ENCODE results near the gene CHADL.
A peak's percentile ranks its signal among the peaks of the same experiment; 100 is the strongest.

Gene CHADL

DNA sequence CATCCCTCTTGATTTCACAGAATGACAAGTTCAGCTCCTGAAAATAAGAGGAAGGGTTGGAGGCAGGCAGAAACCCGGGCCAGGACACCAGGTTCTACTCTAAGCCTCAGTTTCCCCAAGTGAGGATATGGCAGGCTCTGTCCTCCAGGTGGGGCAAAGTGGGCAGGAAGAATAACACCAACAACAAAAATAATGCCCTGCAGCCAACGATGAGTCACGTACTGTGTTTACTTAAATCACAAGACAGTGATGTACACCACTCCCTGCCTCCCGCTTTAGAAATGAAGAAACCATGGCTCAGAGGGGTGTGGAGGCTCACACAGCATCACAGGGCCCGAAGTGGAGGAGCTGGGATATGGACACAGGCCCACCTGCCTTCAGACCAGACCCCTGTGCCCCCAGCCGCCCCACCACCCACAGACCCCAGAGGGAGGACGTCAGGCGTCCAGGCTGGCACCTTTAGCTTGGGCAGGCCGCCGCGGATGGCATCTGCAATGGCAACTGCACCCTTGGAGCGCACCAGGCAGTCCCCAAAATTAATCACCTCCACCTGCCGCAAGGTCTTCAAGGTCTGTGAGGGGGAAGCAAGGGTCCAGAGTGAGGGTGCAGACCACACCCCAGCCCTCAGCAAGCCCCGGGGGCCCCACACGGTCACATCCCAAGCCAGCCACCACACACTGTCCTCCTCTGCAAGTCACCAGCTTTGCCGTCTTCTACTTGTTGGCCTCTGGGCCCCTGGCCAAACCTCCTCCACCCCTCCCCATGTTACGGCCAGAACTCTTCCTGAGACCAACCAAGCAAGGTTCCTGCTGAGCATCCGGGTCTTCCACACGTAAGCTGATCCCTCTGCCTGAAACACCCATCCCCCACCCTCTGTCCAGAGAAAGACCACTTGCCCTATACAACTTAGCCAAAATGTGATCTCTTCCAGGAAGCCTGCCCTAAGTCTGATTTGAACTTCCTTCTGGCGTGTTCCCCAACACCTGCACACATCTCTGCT lies 15.8 kb upstream of the CHADL start:
- no peak for DNase-seq (ENCODE audit: low read depth in 2 of 2, low spot score in 1 of 2)

DNA sequence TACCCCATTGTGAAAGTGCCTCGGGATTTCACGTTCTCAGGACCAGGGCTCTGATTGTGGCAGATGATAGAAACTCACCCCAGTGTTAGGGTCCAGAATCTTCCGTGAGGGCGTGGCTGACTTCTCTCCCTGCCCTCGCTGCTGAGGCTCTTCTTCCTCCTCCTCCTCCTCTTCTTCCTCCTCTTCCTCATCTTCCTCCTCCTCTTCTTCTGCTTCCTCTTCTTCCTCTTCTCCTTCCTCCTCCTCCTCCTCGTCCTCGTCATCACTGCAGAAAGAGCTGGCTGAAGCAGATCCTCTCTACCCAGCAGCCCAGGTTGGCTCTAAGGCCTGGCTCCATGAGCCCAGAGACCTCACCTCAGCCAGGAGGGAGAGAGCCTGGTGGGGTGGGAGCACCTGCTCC lies 13.5 kb upstream of the CHADL start:
- DNase-seq (ENCODE audit: low read depth in 2 of 2, low spot score in 1 of 2): no peak

DNA sequence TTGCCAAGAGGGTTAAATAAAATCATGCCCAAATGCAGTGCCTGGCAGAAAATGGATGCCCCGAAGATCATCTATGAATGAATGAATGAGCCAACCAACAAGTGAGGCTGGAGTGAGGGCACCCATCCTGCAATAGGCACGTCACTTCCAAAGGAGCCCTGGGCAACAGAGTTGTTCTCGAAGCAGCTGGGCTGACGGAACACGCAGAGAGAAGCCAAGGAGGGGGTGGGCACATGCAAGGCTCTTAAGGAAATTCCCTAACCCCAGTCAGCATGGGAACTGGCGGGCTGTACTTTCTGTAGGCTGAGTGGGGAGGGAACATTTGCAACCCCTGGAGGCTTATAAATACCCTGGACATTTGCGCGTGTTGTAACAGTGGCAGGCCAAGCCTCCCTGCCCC lies 11.6 kb upstream of the CHADL start:
- DNase-seq (ENCODE audit: low read depth in 2 of 2, low spot score in 1 of 2): no peak

DNA sequence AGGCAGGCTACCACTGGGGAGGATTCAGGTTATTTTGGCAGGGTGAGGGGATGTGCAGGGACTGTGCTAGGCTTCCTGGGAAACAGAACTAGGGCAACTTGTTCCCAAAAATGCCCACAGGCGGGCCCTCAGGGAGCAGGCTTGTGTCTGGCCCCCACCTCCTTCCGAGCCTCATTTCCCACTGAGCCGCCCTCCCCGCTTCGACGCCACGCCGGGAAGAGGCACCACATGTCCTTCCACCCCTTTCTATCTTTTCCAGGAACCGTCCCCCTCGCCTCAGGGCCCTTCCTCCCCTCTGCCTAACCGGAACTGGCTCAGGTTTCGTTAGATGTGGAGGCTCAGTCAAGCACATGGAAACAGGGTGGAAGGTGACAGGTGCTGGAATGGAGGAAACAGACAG lies 9.4 kb upstream of the CHADL start:
- DNase-seq (ENCODE audit: low read depth in 2 of 2, low spot score in 1 of 2): no peak

DNA sequence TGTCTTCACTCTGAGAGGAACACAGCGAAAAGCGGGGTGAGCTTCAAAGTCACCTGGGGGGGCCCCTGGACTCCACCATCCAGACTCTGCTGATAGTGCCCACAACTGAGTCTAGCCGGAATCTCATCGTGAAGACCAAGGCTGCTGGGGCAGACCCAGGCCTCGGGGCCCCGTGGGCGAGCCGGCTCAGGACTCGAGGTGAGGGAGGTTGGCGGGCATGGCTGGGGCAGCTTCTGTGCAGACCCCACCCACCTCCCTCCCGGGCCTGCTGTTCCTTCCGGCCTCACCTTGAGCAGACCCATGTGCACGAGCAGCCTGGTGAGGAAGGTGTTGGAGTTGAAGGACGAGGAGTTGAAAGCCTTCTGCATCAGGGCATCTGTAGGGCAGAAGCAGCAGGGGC lies 8.7 kb upstream of the CHADL start:
- no peak for DNase-seq (ENCODE audit: low read depth in 2 of 2, low spot score in 1 of 2)

DNA sequence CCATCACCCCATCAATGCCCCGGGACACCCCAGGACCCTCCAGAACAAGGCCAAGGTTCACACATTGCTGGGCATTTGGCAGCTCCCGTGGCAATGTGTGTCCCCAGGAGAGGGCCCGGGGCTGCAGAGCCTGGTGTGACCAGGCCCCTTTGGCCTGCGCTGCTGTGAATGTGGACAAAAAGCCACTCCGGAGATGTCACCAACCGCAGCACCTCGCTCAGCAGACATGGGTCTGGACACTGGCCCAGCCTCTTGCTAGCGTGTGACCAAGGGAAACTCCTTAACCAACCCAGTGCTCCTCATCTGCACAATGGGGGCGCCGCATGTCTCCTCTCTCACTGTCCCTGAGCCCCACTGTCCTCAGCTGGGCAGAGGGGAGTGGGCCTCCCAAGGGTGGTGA lies 8.0 kb upstream of the CHADL start:
- no peak for DNase-seq (ENCODE audit: low read depth in 2 of 2, low spot score in 1 of 2)

DNA sequence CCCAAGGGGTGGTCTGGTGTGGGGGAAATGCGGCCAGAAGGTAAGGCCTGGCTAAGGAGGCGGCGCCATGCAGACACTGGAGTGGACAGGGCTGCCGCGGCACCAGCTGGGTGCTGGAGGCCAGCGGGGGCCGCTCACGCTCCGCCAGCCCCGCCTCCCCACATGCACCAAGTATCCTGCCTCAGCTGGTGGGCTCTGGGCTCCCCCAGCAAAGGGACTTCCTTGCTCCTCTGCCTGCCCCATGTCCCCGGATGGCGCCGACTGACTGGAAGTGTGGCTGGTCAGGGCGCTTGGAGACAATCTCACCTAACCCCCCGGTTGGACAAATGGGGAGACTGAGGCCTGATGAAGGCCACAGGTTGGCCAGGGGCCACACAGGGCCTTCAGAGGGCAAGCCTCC lies 7.6 kb upstream of the CHADL start:
- DNase-seq (ENCODE audit: low read depth in 2 of 2, low spot score in 1 of 2): no peak

DNA sequence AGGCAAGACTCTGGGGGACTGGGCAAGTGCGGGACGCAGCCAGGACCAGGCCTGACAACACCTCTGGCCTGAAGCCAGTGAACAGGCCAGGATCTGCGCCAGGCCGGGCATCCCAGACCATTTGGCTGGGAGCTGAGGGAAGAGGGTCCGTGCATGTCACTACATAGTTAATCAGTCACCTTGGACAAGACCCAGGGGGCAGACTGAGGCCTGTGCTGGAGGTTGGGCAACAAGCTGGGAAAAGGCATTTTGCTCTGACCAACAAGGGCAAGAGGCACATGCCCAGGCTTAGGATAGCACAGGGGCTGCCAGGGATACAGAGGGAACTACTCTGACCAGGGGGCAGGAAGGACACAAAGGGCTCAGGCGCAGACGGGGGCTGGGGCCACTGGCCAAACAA lies 7.0 kb upstream of the CHADL start:
- DNase-seq (ENCODE audit: low read depth in 2 of 2, low spot score in 1 of 2): no peak

DNA sequence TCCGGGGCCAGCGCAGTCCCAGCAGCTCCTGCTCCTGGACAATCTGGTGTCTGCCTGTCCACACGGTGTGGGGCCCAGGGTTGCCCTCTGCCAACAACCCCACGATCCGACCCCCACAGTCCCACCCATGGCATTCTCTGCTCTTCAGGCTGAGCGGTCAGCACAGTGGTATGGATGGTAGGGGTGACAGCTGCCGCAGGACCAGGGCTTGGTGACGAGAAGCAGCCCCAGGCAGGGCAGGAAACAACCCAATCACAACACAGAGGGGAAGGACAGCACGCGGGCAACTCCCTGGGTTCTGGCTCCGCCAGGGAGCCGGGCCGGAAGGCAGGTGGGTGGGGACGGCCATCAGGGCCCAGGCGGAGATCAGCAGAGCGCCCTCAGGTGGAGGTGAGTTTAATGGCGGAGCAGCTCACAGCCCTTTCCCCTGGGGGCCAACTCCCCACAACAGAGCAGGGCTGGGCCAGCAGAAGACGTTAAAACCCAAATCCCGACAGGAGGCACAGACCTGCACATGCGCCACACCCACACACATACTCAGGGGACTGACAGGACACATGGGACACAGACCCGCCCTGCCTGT lies 5.3 kb upstream of the CHADL start:
- no peak for DNase-seq (ENCODE audit: low read depth in 2 of 2, low spot score in 1 of 2)

DNA sequence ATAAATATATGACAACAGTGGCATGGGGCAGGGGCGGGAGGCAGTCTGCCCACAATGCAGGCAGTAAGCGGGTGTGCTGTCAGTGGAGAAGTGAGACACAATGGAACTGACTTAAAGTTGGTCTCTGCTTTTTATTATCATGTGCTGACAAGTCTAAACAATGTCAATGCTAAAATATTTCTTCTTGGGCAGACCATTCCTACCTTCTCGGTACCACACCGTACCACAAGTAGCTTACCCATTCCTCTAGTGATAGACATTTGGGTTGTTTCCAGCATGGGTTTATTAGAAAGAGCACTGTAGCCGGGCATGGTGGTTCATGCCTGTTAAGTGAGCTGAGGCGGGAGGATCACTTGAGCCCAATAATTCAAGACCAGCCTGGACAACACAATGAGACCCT lies 2.6 kb upstream of the CHADL start:
- DNase-seq (ENCODE audit: low read depth in 2 of 2, low spot score in 1 of 2): no peak

DNA sequence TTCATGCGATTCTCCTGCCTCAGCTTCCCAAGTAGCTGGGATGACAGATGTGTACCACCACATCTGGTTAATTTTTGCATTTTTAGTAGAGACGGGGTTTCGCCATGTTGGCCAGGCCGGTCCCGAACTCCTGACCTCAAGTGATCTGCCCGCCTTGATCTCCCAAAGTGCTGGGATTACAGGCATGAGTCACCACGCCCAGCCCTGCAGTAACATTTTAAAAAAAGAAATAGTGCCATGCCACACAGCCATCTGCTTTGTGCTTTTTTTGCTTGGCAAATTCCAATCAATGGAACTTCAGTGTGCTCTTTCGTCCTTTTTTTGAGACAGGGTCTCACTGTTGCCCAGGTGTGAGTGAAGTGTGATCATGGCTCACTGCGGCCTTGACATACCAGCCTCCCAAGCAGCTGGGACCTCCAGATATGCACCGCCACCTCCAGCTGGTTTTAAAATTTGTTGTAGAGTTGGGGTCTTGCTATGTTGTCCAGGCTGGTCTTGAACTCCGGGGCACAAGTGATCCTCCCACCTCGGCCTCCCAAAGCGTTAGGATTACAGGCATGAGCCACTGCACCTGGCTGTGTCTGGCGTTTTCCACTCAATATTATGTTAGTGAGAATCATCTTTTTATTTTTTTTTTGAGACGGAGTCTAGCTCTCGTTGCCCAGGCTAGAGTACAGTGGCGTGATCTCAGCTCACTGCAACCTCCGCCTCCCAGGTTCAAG lies 1.8 kb upstream of the CHADL start:
- no peak for DNase-seq (ENCODE audit: low read depth in 2 of 2, low spot score in 1 of 2)

DNA sequence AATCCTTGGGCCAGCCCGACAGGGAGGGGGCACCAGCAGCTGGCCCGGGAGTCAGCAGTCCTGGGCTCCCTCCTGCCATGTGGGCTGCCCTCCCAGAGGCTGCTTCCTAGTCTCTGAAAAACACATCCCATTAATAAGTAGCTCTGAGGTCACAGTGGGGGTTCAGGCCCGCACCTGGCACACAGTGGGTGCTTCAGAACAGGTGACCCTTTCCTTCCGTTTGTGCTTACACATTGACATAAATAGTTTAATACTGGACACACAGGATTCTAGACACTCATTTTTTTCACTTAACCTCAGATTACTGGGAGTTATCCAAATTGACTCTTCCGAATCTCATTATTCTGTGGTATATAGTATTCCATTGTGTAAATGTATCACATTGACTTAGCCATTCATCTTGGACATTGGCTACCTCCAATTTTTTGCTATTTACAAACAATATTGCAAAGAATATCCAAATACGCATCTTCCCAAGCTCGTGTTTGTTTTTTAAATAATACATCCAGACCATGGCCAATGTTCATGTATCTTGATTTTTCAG lies 474 bp upstream of the CHADL start:
- DNase-seq (ENCODE audit: low read depth in 2 of 2, low spot score in 1 of 2): no peak

DNA sequence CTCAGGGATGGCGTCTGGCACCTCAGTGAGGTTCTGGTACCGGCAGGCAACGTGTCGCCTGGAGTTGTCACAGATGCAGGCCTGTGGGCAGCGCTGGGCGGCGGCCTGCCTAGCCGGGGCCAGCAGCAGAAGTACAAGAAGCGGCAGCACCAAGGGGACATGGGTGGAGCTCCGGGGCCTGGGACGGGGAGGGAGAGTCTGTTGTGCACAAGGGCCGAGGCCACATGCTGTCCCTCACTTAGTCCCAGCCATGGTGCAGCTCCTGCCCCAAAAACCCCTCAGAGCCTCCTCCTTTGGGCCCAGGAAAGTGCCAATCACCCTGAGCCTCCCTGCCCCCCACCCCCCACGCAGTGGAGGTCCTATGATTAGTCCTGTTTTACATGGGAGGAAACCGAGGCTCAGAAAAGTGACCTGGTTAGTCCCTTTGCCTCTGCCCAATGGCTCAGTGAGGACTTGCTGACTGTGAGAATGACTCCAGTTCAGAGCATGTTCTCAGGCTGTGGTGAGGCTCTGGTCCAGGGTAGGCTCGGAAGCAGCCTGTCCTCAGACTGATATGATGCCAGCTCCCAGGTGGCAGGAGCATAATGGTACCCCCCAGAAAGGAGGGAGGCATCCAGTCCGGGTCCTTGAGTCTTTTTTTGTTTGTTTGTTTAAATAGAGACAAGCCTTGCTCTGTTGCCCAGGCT lies 1.1 kb downstream of the CHADL start:
- DNase-seq (ENCODE audit: low read depth in 2 of 2, low spot score in 1 of 2): no peak

DNA sequence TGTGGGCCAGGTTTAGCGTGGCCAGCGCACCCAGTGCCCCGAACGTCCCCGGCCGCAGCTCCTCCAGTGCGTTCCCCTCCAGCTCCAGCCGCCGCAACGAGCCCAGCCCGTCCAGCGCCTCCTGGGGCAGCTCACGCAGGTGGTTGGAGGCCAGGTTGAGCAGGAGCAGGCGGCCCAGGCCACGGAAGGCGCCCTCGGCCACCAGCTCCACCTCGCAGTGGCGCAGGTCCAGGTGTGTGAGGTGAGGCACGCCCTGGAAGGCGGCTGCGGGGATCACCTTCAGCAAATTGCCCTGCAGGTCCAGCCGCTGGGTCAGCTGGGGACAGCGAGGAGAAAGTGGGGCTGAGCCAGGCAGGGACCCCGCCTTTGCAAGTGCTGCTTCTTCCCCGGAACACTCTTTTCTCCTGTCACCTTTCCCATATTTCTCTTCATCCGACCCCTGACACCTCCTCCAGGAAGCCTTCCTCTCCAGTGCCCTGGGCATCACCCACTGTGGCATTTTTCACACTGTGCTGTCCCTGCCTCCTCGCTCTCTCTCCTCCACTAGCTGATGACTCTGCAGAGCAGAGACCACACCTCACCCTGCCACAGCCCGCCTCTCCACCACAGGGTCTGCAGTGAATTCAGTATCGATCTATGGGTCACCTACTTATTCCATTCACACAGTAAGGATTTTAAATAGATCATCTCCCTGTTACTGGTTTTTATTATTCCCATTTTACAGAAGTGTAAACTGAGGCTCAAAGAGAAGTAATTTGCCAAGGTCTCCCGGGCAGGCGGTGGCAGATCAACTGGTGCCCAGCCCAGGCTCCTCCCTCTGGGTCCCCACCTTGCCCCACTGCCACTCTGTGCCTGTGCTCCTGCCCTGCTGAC lies 1.9 kb downstream of the CHADL start:
- DNase-seq (ENCODE audit: low read depth in 2 of 2, low spot score in 1 of 2): no peak

DNA sequence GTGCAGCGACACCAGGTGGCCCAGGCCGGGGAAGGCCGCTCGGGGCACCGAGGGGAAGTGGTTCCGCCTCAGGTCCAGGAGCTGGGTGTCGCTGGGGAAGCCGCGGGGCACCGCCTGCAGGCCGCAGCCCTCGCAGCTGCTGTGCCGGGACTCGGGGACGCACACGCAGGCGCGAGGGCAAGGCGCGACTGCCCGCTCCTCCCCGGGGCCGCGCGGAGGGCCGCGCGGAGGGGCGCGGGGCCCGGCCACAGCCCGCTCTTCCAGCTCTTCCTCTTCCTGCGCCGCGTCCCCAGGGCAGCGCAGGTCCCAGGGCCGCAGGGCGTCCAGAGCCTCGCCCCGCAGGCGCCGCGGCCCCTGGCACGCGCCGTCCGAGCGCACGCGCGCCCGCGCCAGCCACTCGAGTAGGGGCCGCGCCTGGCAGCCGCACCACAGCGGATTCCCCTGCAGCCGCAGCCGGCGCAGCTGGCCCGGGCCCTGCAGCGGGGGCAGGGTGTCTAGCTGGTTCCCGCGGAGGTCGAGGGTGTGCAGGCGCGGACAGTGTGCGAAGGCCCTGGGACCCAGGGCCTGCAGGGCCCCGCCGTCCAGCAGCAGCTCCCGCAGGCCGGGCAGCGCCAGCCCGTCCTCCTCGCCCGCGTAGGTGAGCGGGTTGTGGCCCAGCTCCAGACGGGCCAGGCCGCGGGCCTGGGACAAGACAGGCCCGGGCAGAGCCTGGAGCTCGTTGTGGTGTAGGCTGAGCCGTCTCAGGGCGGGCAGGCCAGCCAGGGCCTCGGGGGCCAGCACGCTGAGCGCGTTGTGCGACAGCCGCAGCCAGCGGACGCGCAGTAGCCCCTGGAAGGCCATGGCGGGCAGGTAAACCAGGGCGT lies 2.8 kb downstream of the CHADL start:
- peak; percentile 43 to 56 for DNase-seq (ENCODE audit: low read depth in 2 of 2, low spot score in 1 of 2)

DNA sequence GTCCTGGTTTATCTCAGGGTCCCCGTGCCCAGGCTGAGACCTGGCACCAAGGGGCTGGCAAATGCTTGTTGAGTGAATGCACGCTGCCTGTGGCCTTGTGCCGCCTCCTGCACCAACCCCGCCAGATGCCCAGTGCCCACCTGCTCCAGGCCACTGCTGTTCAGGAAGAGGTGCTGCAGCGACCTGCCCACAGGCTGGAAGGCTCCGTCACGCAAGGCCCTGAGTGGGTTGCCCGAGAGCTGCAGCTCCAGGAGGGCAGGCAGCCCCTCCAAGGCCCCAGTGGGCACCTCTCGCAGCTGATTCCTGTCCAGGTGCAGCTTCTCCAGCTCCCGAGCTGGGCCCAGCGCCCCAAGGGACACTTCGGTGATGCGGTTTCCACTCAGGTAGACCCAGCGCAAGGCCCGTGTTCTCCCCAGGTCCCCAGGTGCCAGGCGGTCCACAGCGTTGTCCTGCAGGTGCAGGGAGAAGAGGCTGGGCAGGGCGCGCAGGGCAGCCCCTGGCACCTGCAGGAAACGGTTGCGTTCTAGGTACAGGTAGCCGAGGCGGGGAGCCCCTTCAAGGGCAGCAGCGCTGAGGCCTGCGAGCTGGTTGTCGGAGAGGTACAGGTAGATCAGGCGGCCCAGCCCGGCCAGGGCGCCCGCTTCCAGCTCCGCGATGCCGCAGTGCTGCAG lies 3.6 kb downstream of the CHADL start:
- no peak for DNase-seq (ENCODE audit: low read depth in 2 of 2, low spot score in 1 of 2)

DNA sequence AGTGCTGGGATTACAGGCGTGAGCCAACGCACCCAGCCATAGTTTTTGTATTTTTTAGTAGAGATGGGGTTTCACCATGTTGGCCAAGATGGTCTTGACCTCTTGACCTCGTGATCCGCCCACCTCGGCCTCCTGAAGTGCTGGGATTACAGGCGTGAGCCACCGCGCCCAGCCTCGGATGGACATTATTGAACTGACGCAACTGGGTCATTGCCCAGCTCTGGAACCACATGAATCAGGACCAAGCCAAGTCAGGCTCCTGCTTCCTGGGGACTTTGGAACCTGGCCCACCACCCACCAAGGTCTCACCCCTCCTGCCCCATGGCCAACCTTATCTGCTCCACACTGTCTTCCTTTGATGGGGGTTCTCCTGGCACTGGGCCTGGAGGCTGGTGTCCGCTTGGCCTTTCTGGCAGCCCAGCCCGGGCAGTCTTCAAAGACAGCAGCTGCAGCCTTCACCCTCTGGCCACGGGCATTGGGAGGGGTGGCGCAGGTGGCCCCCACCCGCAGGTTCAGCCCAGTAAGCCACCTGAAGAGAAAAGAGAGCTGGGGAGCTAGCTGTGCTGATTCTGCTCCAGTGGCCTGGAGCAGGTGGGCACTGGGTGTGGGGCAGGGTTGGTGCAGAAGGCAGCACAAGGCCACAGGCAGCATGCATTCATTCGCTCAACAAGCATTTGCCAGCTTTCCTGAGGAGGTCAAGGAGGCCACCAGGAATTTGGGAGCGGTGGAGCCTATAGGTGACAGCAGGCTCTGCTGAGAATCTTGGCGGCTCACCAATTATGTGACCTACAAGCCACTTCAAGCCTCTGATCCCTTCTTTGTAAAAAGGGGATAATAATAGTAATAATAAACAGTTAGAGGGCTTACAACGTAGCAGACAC lies 5.7 kb downstream of the CHADL start:
- DNase-seq (ENCODE audit: low read depth in 2 of 2, low spot score in 1 of 2): no peak

DNA sequence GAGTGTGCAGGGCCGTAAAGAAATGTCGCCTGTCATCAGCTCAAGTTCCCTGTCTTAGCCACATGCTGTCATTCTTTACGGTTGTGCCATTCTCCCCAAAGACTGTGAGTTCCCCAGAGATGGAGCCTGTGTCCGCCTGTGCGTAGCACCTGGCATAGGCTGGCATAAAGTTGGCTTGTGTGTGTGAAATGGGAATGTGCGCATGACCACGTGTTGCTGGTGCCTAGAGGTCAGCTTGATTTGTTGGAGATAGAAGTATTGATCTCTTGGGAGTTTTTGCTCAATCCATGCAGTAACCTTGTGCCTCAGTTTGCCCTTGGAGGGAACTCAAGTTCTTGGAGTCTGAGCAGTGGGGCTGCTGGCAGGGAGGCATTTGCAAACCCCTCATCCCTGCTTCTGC lies 9.4 kb downstream of the CHADL start:
- no peak for DNase-seq (ENCODE audit: low read depth in 2 of 2, low spot score in 1 of 2)
